ENCODE data around the gene PPP1R14D. TPM values are rescaled to one million over a fixed set of nuclear protein-coding genes. Genes with fewer than 3 reads are reported as not detected.

Gene PPP1R14D
- total RNA-seq, 2 experiments from 2014 or later = not detected

DNA sequence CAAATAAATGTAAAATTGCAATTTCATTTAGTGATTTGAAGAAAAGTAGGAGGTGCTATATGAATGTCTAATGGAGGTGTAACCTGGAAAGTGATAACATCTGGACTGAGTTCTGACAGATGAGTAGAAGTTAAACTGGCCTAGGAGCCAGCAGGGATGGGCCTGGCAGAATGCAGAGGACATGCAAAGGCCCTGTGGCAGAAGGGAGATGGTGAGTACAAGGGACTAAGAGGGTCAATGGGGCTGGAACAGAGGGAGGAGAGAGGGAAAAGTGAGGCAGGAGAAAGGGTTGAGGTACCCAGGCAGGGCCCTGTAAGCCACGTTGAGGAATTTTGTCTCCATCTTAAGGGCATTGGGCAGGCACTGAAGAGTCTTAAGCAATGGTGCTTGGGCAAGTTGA is 3.4 kb upstream of the PPP1R14D start:
- CTCF ChIA-PET = no interaction called here
- DNase-seq (no peak), ATAC-seq (no peak)
- no peaks in the 10 kb centered on the region for H3K36me3 Mint-ChIP-seq (ENCODE audit: low read depth)
- no peak overlapping the region for H3K4me3 Mint-ChIP-seq
- H3K27ac Mint-ChIP-seq = no peak overlapping the region
- TF ChIP-seq, protein P1, sequence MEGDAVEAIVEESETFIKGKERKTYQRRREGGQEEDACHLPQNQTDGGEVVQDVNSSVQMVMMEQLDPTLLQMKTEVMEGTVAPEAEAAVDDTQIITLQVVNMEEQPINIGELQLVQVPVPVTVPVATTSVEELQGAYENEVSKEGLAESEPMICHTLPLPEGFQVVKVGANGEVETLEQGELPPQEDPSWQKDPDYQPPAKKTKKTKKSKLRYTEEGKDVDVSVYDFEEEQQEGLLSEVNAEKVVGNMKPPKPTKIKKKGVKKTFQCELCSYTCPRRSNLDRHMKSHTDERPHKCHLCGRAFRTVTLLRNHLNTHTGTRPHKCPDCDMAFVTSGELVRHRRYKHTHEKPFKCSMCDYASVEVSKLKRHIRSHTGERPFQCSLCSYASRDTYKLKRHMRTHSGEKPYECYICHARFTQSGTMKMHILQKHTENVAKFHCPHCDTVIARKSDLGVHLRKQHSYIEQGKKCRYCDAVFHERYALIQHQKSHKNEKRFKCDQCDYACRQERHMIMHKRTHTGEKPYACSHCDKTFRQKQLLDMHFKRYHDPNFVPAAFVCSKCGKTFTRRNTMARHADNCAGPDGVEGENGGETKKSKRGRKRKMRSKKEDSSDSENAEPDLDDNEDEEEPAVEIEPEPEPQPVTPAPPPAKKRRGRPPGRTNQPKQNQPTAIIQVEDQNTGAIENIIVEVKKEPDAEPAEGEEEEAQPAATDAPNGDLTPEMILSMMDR (IDR thresholded peaks at IDR 0.05) = no peak
- H3K9me3 Mint-ChIP-seq = no peaks in the 10 kb centered on the region
- intact Hi-C loops (cut with micrococcal nuclease) = no loop called here
- H3K4me1 Mint-ChIP-seq (ENCODE audit: low read depth) = no peaks in the 10 kb centered on the region
- POLR2A ChIA-PET = no interaction called here
- peaks cover 1% of the 10 kb centered on the region for H3K27me3 Mint-ChIP-seq

DNA sequence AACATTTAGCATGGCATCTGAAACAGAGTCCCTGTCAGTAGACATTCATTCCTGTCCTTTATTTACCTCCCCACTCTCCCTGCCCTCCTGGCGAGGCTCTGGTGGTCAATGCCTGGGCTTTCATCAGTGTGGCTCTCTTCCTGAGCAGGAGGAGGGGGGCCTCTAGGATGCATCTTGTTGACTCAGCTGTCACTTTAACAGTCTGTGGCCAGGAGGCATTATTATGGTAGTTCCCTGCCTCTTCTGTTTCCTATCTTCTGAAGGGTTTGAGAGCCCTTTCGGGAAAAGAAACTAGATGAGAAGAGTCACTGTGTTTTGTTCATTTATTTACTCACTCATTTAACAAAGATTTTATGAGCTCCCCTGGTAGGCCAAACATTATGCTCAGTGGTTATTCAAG is 2.4 kb upstream of the PPP1R14D start:
- H3K27ac Mint-ChIP-seq = no peak overlapping the region
- ChIA-PET CTCF (interaction anchor here (0.8 to 1.2 kb wide), 2 partner anchors 27 to 63 kb away, joined by 3 to 6 read pairs; partner anchors contain the start of gene VPS18), POLR2A (no interaction called here)
- peaks cover 1% of the 10 kb centered on the region for H3K27me3 Mint-ChIP-seq
- H3K4me3 Mint-ChIP-seq = no peak overlapping the region
- no peaks in the 10 kb centered on the region for H3K9me3 Mint-ChIP-seq
- H3K36me3 Mint-ChIP-seq (ENCODE audit: low read depth) = no peaks in the 10 kb centered on the region
- intact Hi-C loops (cut with micrococcal nuclease) = no loop called here
- TF ChIP-seq, protein P1 (IDR thresholded peaks at IDR 0.05) = no peak
- ATAC-seq (no peak), DNase-seq (no peak)
- no peaks in the 10 kb centered on the region for H3K4me1 Mint-ChIP-seq (ENCODE audit: low read depth)

DNA sequence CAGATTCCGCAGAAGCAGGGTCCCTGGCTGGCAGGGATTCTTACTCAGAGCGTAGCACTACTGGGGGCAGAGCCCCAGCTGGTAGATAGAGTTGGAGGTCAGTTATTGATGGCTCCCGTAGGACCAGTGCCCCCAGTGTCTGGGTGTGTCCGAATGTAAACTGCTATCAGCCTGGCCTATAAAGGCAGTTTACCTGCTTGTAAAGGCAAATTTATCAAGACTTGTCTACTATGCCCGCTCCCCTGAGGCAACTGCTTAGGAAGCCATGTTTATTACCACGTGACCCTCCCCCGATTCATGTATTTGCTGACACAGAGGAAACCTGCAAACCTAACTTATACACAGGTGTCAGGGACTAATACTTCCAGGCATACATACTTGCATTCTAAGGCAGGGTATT is 607 bp upstream of the PPP1R14D start:
- TF ChIP-seq, protein P1 (IDR thresholded peaks at IDR 0.05) = no peak
- ChIA-PET CTCF (interaction anchor here (1.2 to 2.0 kb wide), 2 partner anchors 28 to 30 kb away, joined by 4 to 9 read pairs; no protein-coding TSS in a partner anchor), POLR2A (interaction anchor here (0.6 to 1.3 kb wide), 2 partner anchors 9 to 521 kb away, joined by 3 read pairs; no protein-coding TSS in a partner anchor)
- ATAC-seq (no peak), DNase-seq (no peak)
- no peak overlapping the region for H3K27ac Mint-ChIP-seq
- intact Hi-C loops (cut with micrococcal nuclease) = no loop called here
- no peak overlapping the region for H3K4me3 Mint-ChIP-seq
- peaks cover 1% of the 10 kb centered on the region for H3K27me3 Mint-ChIP-seq
- no peaks in the 10 kb centered on the region for H3K4me1 Mint-ChIP-seq (ENCODE audit: low read depth)
- H3K36me3 Mint-ChIP-seq (ENCODE audit: low read depth) = no peaks in the 10 kb centered on the region
- no peaks in the 10 kb centered on the region for H3K9me3 Mint-ChIP-seq

DNA sequence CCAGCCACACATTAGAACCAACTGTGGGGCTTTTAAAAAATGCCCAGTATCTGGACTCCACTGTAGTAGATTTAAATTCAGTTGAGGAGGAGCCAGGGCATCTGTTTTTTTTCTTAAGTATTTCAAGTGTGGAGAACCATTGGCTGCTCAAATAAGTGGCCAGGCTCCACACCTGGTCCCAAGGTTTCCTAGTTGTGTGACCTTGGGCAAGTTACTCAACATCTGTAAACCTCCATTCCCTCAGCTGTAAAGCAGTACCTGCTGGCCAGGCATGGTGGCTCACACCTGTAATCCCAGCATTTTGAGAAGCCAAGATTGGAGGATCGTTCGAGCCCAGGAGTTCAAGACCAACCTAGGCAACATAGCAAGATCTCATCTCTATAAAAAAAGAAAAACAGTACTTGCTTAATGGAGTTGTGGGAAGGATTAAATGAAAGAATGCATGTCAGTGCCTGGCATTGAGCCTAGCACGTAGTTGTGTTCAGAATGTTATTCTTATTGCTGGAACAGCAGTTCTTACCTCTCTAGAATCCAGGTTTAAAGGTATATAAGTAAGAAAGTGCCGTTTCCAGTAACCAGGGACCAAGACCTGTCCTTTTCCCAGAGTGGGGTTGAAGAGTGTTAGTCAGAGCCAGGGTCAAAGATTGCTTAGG is 2.0 kb downstream of the PPP1R14D start:
- TF ChIP-seq, protein P1 (IDR thresholded peaks at IDR 0.05) = no peak
- intact Hi-C loops (cut with micrococcal nuclease) = no loop called here
- Mint-ChIP-seq H3K27ac (no peak overlapping the region), H3K4me3 (no peak overlapping the region), H3K9me3 (no peaks in the 10 kb centered on the region), H3K36me3 (ENCODE audit: low read depth) (no peaks in the 10 kb centered on the region), H3K27me3 (peaks cover 1% of the 10 kb centered on the region), H3K4me1 (ENCODE audit: low read depth) (no peaks in the 10 kb centered on the region)
- ChIA-PET POLR2A (interaction anchor here (1.2 kb wide), 1 partner anchor 79 kb away, joined by 3 read pairs; no protein-coding TSS in a partner anchor), CTCF (interaction anchor here (1.2 kb wide), 1 partner anchor 45 kb away, joined by 3 read pairs; no protein-coding TSS in a partner anchor)
- DNase-seq (no peak), ATAC-seq (no peak)

DNA sequence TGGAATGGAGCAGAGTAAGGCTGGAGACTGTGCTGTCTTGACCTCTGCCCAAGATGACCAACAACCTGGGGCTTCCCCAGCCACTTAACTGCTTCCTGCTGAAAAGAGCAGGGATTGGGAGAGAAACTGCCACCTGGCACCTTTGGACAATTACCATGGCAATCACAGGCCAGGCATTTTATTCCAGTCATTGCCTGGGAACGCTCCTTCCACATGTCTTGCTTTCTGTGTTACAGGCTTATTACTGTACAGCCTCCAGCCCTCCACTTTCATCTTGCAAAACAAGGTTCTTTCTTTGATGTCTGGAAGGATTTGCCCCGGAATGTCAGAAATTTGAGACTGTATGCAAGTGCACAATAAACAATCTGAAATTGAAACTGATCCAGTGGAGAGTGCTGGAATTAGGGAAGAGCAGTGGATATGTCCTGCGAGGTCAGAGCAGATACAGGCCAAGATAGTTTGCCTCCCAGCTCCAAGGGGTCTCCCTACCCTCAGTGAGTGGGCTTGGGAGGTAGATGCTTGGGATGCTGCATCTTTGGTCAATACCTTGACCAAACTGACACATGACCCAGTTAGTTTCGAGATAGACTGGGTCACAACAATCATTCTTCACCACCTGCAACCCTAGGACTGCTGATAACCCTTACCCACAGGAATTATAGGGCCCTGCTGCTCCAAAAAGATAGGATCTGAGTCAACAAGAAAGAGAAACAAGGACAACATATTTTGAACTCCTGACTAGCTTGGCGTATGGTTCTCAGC is 2.7 kb downstream of the PPP1R14D start:
- intact Hi-C loops (cut with micrococcal nuclease) = no loop called here
- POLR2A ChIA-PET = no interaction called here
- Mint-ChIP-seq H3K4me3 (no peak overlapping the region), H3K27me3 (peaks cover 1% of the 10 kb centered on the region), H3K9me3 (no peaks in the 10 kb centered on the region), H3K4me1 (ENCODE audit: low read depth) (no peaks in the 10 kb centered on the region), H3K27ac (no peak overlapping the region), H3K36me3 (ENCODE audit: low read depth) (no peaks in the 10 kb centered on the region)
- DNase-seq (no peak), ATAC-seq (no peak)
- TF ChIP-seq, protein P1 (IDR thresholded peaks at IDR 0.05) = no peak
- CTCF ChIA-PET = no interaction called here
